ENCODE measurements around the gene AKAP7. TPM values are rescaled to one million over a fixed set of nuclear protein-coding genes. Genes with fewer than 3 reads are reported as not detected.

AKAP7 gene
- total and polyA plus RNA-seq, 2 experiments from 2014 or later, result 18.4 to 54.4 TPM

- no peak overlapping the region for H3K27ac ChIP-seq
- H3K9me3 ChIP-seq (ENCODE audit: low read depth), result no peaks in the 10 kb centered on the region
- TF ChIP-seq EZH2phosphoT487 (IDR thresholded peaks at IDR 0.05; ENCODE audit: low read depth, severe bottlenecking, unreplicated experiment) (no peak), CTCF (IDR thresholded peaks at IDR 0.05; ENCODE audit: poor library complexity) (no peak), EZH2 (IDR thresholded peaks at IDR 0.05; ENCODE audit: borderline replicate concordance) (no peak)
- no peaks in the 10 kb centered on the region for H4K20me1 ChIP-seq (ENCODE audit: insufficient read depth, poor library complexity, severe bottlenecking)
- H3K79me2 ChIP-seq, result no peaks in the 10 kb centered on the region
- H3K4me1 ChIP-seq (ENCODE audit: insufficient read depth), result peaks cover 21% of the 10 kb centered on the region
- H3K27me3 ChIP-seq, result no peaks in the 10 kb centered on the region
- no peaks in the 10 kb centered on the region for H3K36me3 ChIP-seq (replicated peaks; ENCODE audit: insufficient read depth, low read depth)
- no peak overlapping the region for H3K4me2 ChIP-seq
- H3K9me2 ChIP-seq (replicated peaks; ENCODE audit: insufficient read depth), result no peaks in the 10 kb centered on the region
- H2AFZ ChIP-seq, result no peak overlapping the region
- 94% methylated on average over 4 of the region's 4 CpGs for WGBS (ENCODE audit: low lambda C conversion rate, missing lambda C conversion rate)
- no peak overlapping the region for H3K4me3 ChIP-seq
- DNase-seq (ENCODE audit: low spot score), result no peak
Observed at GRCh38 chr6:131290955-131291354, 155.7 kb downstream of the AKAP7 start.

DNA sequence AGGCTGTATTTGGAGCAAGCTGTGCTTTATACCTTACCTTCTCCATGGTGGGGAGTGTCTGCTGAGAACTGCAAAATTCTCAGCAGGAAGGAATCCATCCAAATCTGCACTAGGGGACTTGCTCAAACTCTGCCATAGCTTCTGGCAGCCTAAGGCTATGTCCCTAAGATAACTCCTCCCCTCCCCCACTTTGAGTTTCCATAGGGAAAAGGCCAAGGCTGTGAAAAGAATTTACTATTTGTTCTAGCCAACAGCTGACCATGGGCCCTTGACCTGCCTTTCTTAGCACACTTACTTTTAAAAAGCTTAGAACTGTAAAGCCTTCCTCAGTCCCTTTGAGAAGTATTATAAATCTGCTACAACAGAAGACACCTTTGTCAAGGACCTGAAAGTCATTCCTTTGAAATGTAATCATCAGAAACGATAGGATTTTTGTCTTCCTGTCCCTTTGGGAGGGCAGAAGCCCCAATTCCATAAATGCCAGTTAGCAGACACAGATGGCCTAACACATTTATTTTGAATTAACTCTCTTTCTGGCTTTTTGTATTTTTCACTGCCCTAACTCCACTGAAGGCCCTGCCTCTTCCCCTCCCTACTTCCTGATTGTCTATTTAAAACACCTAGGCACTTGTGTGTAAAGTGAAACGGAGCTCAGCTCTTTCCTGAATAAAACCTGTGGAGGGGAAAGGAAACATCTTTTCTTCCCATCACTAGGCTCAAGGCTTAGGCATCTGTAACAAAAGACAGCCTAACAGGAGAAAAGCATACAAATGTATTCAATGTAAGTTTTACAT lies 157.1 kb downstream of the AKAP7 start:
- Histone ChIP-seq H3K4me2 (no peak overlapping the region), H3K79me2 (no peaks in the 10 kb centered on the region), H3K27me3 (no peaks in the 10 kb centered on the region), H2AFZ (no peak overlapping the region), H3K9me2 (replicated peaks; ENCODE audit: insufficient read depth) (no peaks in the 10 kb centered on the region), H3K27ac (peak overlapping the region; percentile 77), H3K36me3 (replicated peaks; ENCODE audit: insufficient read depth, low read depth) (no peaks in the 10 kb centered on the region), H4K20me1 (ENCODE audit: insufficient read depth, poor library complexity, severe bottlenecking) (no peaks in the 10 kb centered on the region), H3K4me3 (no peak overlapping the region), H3K4me1 (ENCODE audit: insufficient read depth) (peaks cover 21% of the 10 kb centered on the region), H3K9me3 (ENCODE audit: low read depth) (no peaks in the 10 kb centered on the region)
- TF ChIP-seq CTCF (IDR thresholded peaks at IDR 0.05; ENCODE audit: poor library complexity) (no peak), EZH2 (IDR thresholded peaks at IDR 0.05; ENCODE audit: borderline replicate concordance) (no peak), EZH2phosphoT487 (IDR thresholded peaks at IDR 0.05; ENCODE audit: low read depth, severe bottlenecking, unreplicated experiment) (no peak)
- DNase-seq (ENCODE audit: low spot score), result peak; percentile 32
- 39% methylated on average over 2 of the region's 2 CpGs for WGBS (ENCODE audit: low lambda C conversion rate, missing lambda C conversion rate)

DNA sequence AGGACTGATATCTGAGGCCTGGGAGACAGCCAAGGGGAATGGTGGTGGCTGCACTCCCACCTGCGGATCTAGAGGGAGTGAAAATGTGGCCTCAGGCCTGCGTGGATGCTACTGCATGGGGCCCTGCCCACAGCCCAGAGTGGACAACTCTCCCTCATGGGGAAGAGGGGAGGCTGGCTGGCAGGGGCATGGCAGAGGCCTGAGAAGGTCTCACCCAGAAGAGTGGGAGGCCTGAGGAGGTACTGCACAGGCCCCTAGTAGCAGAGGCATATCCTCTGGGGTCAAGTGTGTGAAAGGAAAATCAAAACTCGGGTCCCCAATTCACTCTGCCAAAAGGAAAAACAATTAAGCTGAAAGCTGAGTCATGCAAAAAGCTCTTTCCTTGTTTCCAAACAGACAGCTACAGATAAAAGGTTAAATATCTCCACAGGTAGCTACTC lies 158.2 kb downstream of the AKAP7 start:
- Histone ChIP-seq H3K4me3 (no peak overlapping the region), H3K27me3 (no peaks in the 10 kb centered on the region), H4K20me1 (ENCODE audit: insufficient read depth, poor library complexity, severe bottlenecking) (no peaks in the 10 kb centered on the region), H3K9me2 (replicated peaks; ENCODE audit: insufficient read depth) (no peaks in the 10 kb centered on the region), H3K27ac (peak overlapping the region; percentile 77), H3K4me2 (peak overlapping the region; percentile 17), H2AFZ (no peak overlapping the region), H3K79me2 (no peaks in the 10 kb centered on the region), H3K36me3 (replicated peaks; ENCODE audit: insufficient read depth, low read depth) (no peaks in the 10 kb centered on the region), H3K4me1 (ENCODE audit: insufficient read depth) (peaks cover 21% of the 10 kb centered on the region), H3K9me3 (ENCODE audit: low read depth) (no peaks in the 10 kb centered on the region)
- TF ChIP-seq EZH2phosphoT487 (IDR thresholded peaks at IDR 0.05; ENCODE audit: low read depth, severe bottlenecking, unreplicated experiment) (no peak), EZH2 (IDR thresholded peaks at IDR 0.05; ENCODE audit: borderline replicate concordance) (no peak), CTCF (IDR thresholded peaks at IDR 0.05; ENCODE audit: poor library complexity) (no peak)
- peak; percentile 12 for DNase-seq (ENCODE audit: low spot score)
- WGBS (ENCODE audit: low lambda C conversion rate, missing lambda C conversion rate), result 60% methylated on average over 3 of the region's 3 CpGs
